HG02938 (cell line): Measurements from ENCODE around the gene SLC10A4.
"Not testable (repeated sequence)": the region's sequence is repeated elsewhere in the genome, so short reads cannot be mapped to it uniquely, and the experiment has no call there.

Source experiments
- ATAC-seq: cut with Tn5 transposase; IDR thresholded peaks from one replicate; pipeline ENCODE4 v1.9.1; 2021; ENCODE audit warnings: mild to moderate bottlenecking, moderate library complexity; ENCODE audit not compliant: unreplicated experiment

Gene SLC10A4

DNA sequence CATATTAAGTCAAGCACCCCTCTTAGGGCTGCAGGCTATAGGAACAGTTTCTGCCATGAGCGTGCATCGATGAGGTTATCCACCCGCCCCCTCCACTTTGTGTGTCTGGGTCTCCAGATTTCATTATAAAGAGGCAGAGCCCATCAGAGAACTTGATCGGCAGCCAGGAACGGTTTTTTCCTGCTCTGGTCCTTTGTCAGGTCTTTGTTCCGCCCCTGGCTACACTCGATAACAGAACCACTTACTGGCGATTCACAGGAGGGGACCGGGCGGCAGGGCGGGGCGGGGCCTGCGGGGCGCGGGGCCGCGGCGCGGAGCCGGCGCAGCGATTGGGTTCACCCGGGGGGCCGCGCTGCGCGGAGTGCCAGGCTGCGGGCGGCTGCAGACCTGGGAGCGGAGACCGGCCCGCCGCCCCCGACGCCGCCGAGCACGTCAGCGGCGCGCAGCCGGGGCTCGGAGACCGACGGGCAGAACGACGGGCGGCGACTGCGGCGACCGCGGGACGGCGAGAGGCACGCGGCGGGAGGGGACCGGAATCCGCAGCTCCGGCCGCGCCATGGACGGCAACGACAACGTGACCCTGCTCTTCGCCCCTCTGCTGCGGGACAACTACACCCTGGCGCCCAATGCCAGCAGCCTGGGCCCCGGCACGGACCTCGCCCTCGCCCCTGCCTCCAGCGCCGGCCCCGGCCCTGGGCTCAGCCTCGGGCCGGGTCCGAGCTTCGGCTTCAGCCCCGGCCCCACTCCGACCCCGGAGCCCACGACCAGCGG lies at the start of gene SLC10A4:
TSS of gene SLC10A4 (plus strand) at position 338 of the 771 bp plus-strand sequence. CDS start at position 557, 219 bp downstream.
- ATAC-seq = no peak

- ATAC-seq = no peak
Measured at GRCh38 chr4:48436318-48436717, 46.8 kb upstream of the SLC10A4 start.

DNA sequence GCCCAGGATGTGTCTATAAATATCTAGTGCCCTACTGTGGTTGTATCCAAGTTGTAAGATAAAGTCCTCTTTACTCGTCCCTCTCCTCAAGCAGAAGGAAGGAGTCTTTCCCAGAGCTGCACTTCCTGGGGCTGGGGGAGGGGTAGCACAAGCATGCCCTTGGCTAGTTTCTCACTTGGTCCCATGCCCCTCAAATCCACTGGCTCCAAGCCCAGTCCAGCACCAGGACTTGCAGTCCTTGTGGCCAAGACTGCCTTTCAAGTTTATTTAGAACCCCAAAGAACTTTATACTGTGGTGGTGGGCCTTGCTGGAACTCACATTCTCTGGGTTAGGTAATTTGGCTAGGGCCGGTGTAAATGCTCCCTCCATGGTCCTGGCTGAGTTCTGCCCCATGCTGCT lies 43.2 kb upstream of the SLC10A4 start:
- ATAC-seq = no peak

- not testable (repeated sequence) for ATAC-seq
Measured at GRCh38 chr4:48440914-48441313, 42.2 kb upstream of the SLC10A4 start.

DNA sequence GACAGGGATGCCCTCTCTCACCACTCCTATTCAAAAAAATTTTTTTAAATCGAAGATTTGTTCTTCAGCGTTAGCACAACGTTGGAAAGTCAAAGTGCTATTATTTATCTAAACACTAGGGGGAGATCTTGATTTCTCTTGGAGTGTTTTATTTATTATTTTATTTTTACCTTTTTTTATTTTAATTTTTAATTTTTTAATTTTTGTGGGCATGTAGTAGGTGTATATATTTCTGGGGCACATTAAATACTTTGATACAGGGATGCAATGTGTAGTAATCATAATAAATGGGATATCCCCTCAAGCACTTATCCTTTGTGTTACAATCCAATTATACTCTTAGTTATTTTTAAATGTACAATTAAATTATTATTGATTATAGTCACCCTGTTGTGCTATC lies 37.4 kb upstream of the SLC10A4 start:
- no peak for ATAC-seq

GRCh38 chr4:48446642-48447041 lies 36.5 kb upstream of the SLC10A4 start:
- ATAC-seq = no peak

DNA sequence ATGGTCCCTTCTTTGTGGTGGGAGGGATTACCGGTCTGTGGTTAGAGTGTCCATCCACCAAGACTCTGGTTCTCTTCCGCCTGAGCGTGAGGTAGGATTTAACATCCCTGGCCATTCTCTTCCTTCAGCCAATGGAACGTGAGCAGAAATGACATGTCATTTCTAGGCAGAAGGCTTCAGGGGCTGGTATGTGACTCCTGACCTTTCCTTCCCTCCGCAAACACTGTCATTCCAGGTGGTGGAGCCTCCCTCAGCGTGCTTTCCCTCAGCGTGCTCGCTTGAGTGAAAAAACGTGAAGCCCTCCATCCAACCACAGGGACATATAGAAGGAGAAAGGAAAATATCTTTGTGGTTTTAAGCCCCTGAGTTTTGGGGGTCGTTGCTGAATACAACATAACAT lies 34.0 kb upstream of the SLC10A4 start:
- no peak for ATAC-seq

- no peak for ATAC-seq
Measured at GRCh38 chr4:48450740-48451139, 32.4 kb upstream of the SLC10A4 start.

GRCh38 chr4:48451656-48452055 lies 31.5 kb upstream of the SLC10A4 start:
- ATAC-seq = not testable (repeated sequence)

GRCh38 chr4:48454591-48454990 lies 28.6 kb upstream of the SLC10A4 start:
- ATAC-seq = no peak

- no peak for ATAC-seq
Measured at GRCh38 chr4:48461000-48461399, 22.1 kb upstream of the SLC10A4 start.

GRCh38 chr4:48462363-48462762 lies 20.8 kb upstream of the SLC10A4 start:
- no peak for ATAC-seq

DNA sequence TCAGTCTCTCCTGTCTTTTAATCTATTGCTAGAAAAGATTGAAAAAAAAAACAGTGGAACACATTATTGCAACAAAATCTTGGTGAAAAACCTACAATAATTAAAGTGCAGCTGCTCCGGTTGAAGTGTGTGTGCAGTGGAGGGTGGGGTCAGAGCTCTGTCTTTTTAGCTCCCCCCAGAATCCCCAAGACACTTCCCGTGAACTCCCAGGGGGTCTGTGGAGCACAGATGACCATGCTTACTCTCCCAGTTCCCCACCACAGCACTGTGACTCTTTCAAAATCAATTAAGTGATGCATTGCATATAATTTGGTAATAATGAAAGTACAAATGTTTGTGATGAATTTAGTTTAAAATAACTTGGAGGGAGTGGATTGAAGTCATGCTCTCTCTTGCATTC lies 15.7 kb upstream of the SLC10A4 start:
- no peak for ATAC-seq

DNA sequence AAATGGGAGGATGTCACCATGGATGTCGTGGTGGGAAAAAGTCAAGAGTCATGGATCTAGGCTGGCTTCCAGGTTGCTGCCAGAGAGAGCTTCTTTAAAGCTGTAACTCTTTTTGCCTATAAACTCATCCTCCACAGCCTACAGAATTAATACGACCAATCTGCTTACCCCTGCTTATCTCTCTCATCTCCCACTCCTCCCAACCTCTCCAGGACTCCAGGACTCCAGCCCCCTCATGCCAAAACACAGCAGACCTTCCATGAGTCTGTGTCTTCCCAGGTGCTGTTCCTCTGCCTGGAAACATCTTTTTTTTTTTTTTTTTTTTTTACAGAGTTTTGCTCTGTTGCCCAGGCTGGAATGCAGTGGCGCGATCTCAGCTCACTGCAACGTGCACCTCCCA lies 15.3 kb upstream of the SLC10A4 start:
- no peak for ATAC-seq

DNA sequence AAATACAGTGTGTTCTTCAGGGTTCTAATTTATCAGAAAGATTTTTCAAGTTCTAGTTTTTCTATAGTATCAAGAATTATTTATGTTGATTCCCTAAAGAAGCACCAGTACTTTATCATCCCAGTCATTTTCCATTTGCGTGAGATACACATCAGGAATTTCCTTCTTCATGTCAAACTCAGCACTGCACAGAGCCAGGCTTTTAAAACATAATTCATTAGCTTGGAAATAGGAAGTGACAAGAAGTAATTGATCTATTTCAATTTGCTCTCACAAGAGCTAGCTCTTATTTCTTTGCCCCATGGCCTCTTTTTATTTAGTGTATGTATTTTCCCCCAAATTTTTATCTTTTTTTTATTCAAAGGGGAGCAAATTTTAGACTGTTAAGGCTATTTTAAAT lies 13.0 kb upstream of the SLC10A4 start:
- ATAC-seq = no peak

- no peak for ATAC-seq
Measured at GRCh38 chr4:48470570-48470969, 12.6 kb upstream of the SLC10A4 start.

GRCh38 chr4:48472794-48473193 lies 10.3 kb upstream of the SLC10A4 start:
- ATAC-seq = no peak

DNA sequence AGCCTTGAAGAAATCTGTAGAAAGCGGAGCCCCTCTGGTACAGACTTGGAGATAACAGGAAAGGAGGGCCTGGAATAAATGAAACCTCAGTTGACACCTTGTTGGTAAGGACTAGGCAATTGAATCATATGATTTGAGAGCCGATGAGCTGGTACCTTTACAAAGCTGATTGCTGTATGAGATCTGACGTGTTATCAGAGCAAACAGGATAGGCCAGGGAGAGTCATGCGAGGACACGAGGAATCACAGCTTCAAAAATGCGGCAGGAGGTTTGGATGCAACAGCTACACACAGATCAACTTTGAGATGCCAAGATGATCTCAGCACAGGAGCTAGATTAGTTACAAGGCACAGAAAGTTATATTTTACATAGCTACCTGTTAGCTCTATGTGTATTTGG lies 7.4 kb upstream of the SLC10A4 start:
- ATAC-seq = no peak

DNA sequence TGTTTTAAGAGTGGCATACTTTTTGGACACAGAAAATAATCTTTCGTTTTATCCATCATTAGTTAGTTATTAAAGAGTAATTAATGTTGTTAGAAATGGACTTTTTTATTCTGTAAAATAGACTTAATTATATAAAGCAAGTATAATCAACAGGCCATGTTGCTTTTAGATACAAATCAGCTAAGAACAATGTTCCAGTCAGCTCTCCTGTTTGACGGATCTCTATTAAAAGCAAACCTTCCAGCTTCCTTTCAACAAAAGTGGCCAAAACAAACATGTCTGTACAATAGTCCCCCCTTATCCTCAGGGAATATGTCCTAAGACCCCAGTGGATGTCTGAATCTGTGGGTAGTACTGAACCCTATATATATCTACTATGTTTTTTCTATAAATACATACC lies 4.9 kb upstream of the SLC10A4 start:
- no peak for ATAC-seq

- ATAC-seq = no peak
Measured at GRCh38 chr4:48481581-48481980, 1.6 kb upstream of the SLC10A4 start.

GRCh38 chr4:48483777-48484493 lies 792 bp downstream of the SLC10A4 start:
- no peak for ATAC-seq

GRCh38 chr4:48484494-48485168 lies 1.5 kb downstream of the SLC10A4 start:
- no peak for ATAC-seq
